ENCODE data around the gene CAMTA1. TPM values are rescaled to one million over a fixed set of nuclear protein-coding genes. Genes with fewer than 3 reads are reported as not detected.

The CAMTA1 gene
- total and polyA plus RNA-seq, 2 experiments from 2014 or later: 89.0 to 145 TPM

GRCh38 chr1:7255303-7256058 lies 470.2 kb downstream of the CAMTA1 start:
- Histone ChIP-seq H2AFZ (no peak overlapping the region), H3K79me2 (no peaks in the 10 kb centered on the region), H3K4me3 (no peak overlapping the region), H3K9me3 (ENCODE audit: low read depth) (no peaks in the 10 kb centered on the region), H3K4me1 (ENCODE audit: insufficient read depth) (no peaks in the 10 kb centered on the region), H3K4me2 (no peak overlapping the region), H3K36me3 (replicated peaks; ENCODE audit: insufficient read depth, low read depth) (no peaks in the 10 kb centered on the region), H3K9me2 (replicated peaks; ENCODE audit: insufficient read depth) (no peaks in the 10 kb centered on the region), H3K27me3 (peaks cover 3% of the 10 kb centered on the region), H4K20me1 (ENCODE audit: insufficient read depth, poor library complexity, severe bottlenecking) (no peaks in the 10 kb centered on the region), H3K27ac (no peak overlapping the region)
- 83% methylated on average over 13 of the region's 13 CpGs for WGBS (ENCODE audit: low lambda C conversion rate, missing lambda C conversion rate)
- no peak for DNase-seq (ENCODE audit: low spot score)
- TF ChIP-seq CTCF (IDR thresholded peaks at IDR 0.05; ENCODE audit: poor library complexity) (no peak), EZH2 (IDR thresholded peaks at IDR 0.05; ENCODE audit: borderline replicate concordance) (no peak)

- DNase-seq (ENCODE audit: low spot score): no peak
- Histone ChIP-seq H3K4me3 (no peak overlapping the region), H3K36me3 (replicated peaks; ENCODE audit: insufficient read depth, low read depth) (no peaks in the 10 kb centered on the region), H3K27ac (no peak overlapping the region), H3K4me1 (ENCODE audit: insufficient read depth) (no peaks in the 10 kb centered on the region), H3K9me2 (replicated peaks; ENCODE audit: insufficient read depth) (no peaks in the 10 kb centered on the region), H4K20me1 (ENCODE audit: insufficient read depth, poor library complexity, severe bottlenecking) (no peaks in the 10 kb centered on the region), H3K27me3 (peaks cover 3% of the 10 kb centered on the region), H3K9me3 (ENCODE audit: low read depth) (no peaks in the 10 kb centered on the region), H2AFZ (no peak overlapping the region), H3K79me2 (no peaks in the 10 kb centered on the region), H3K4me2 (no peak overlapping the region)
- TF ChIP-seq EZH2 (IDR thresholded peaks at IDR 0.05; ENCODE audit: borderline replicate concordance) (no peak), CTCF (IDR thresholded peaks at IDR 0.05; ENCODE audit: poor library complexity) (no peak), EZH2phosphoT487 (IDR thresholded peaks at IDR 0.05; ENCODE audit: low read depth, severe bottlenecking, unreplicated experiment) (no peak)
- WGBS (ENCODE audit: low lambda C conversion rate, missing lambda C conversion rate): 90% methylated on average over 7 of the region's 7 CpGs
Observed at GRCh38 chr1:7256526-7256925, 471.3 kb downstream of the CAMTA1 start.

- H3K4me3 ChIP-seq: no peak overlapping the region
- no peak for DNase-seq (ENCODE audit: low spot score)
- WGBS (ENCODE audit: low lambda C conversion rate, missing lambda C conversion rate): 67% methylated on average over 10 of the region's 10 CpGs
- H3K36me3 ChIP-seq (replicated peaks; ENCODE audit: insufficient read depth, low read depth): no peaks in the 10 kb centered on the region
- H3K9me2 ChIP-seq (replicated peaks; ENCODE audit: insufficient read depth): no peaks in the 10 kb centered on the region
- no peak for TF ChIP-seq EZH2 (IDR thresholded peaks at IDR 0.05; ENCODE audit: borderline replicate concordance)
- H2AFZ ChIP-seq: no peak overlapping the region
- H3K79me2 ChIP-seq: no peaks in the 10 kb centered on the region
- no peaks in the 10 kb centered on the region for H4K20me1 ChIP-seq (ENCODE audit: insufficient read depth, poor library complexity, severe bottlenecking)
- H3K9me3 ChIP-seq (ENCODE audit: low read depth): no peaks in the 10 kb centered on the region
- H3K4me1 ChIP-seq (ENCODE audit: insufficient read depth): no peaks in the 10 kb centered on the region
- no peak overlapping the region for H3K4me2 ChIP-seq
- no peak overlapping the region for H3K27ac ChIP-seq
- H3K27me3 ChIP-seq: peaks cover 3% of the 10 kb centered on the region
Observed at GRCh38 chr1:7257225-7257624, 472.0 kb downstream of the CAMTA1 start.

DNA sequence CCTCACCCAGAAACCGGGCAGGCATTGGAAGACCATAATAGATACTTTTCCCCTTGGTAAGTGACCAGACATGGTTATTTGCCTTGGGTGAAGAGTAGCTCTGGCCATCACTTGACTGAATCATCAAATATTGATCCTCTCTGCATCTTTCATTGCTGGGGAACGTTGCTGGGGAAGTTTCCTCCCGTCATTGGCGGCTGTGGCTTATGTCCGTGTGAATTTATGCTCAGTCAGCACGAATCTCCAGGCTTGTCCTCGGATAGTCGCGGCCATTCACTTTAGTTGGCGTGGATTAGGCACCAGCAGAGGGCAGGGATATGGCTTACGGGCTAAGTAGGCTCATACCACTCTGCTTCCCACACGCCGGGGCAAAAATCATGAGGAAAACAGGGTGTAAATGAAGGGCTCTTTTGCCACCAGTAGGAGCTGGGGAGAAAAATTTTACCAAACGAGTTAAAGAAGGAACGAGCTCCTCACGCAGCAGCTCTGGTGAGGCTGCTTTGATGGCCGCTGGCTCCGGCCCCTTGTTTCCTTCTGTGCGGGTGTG lies 473.4 kb downstream of the CAMTA1 start:
- no peaks in the 10 kb centered on the region for H3K4me1 ChIP-seq (ENCODE audit: insufficient read depth)
- peaks cover 3% of the 10 kb centered on the region for H3K27me3 ChIP-seq
- TF ChIP-seq EZH2phosphoT487 (IDR thresholded peaks at IDR 0.05; ENCODE audit: low read depth, severe bottlenecking, unreplicated experiment): no peak
- no peak for TF ChIP-seq CTCF (IDR thresholded peaks at IDR 0.05; ENCODE audit: poor library complexity)
- TF ChIP-seq EZH2 (IDR thresholded peaks at IDR 0.05; ENCODE audit: borderline replicate concordance): no peak
- H2AFZ ChIP-seq: no peak overlapping the region
- H3K36me3 ChIP-seq (replicated peaks; ENCODE audit: insufficient read depth, low read depth): no peaks in the 10 kb centered on the region
- no peaks in the 10 kb centered on the region for H4K20me1 ChIP-seq (ENCODE audit: insufficient read depth, poor library complexity, severe bottlenecking)
- no peak overlapping the region for H3K4me3 ChIP-seq
- no peaks in the 10 kb centered on the region for H3K9me3 ChIP-seq (ENCODE audit: low read depth)
- H3K27ac ChIP-seq: no peak overlapping the region
- H3K4me2 ChIP-seq: no peak overlapping the region
- WGBS (ENCODE audit: low lambda C conversion rate, missing lambda C conversion rate): 88% methylated on average over 19 of the region's 19 CpGs
- no peak for DNase-seq (ENCODE audit: low spot score)
- H3K79me2 ChIP-seq: no peaks in the 10 kb centered on the region
- no peaks in the 10 kb centered on the region for H3K9me2 ChIP-seq (replicated peaks; ENCODE audit: insufficient read depth)

Data from hepatocyte (in vitro differentiated cells).